Mesendoderm (in vitro differentiated cells): ENCODE data around the gene FMO1.

Experiments used
- DNase-seq: peaks from one replicate; pipeline ENCODE4 v3.0.0; 2013
- H2AK5ac ChIP-seq: 2 replicates; pipeline ENCODE4 v1.6.1; 2013; ENCODE audit warnings: low read length, inconsistent platforms
- H2BK120ac ChIP-seq: 2 replicates; pipeline ENCODE4 v1.6.1; 2013; ENCODE audit warnings: low read depth, mild to moderate bottlenecking, low read length, moderate library complexity, mixed read lengths
- H2BK15ac ChIP-seq: replicated peaks from 2 replicates; pipeline ENCODE4 v1.6.1; 2013; ENCODE audit warnings: low read depth, mild to moderate bottlenecking, moderate library complexity
- H2BK5ac ChIP-seq: 2 replicates; pipeline ENCODE4 v1.6.1; 2013; ENCODE audit warnings: low read length, inconsistent platforms
- H3K18ac ChIP-seq: 2 replicates; pipeline ENCODE4 v1.6.1; 2013; ENCODE audit warnings: mild to moderate bottlenecking, low read length, mixed read lengths
- H3K23ac ChIP-seq: one replicate; pipeline ENCODE4 v1.6.1; 2013; ENCODE audit warnings: low read length
- H3K27ac ChIP-seq: 2 replicates; pipeline ENCODE4 v1.5.1; 2013; ENCODE audit warnings: low read depth, mild to moderate bottlenecking, inconsistent platforms, low read length, moderate library complexity
- H3K27me3 ChIP-seq: 2 replicates; pipeline ENCODE4 v1.6.1; 2013; ENCODE audit warnings: low read length, control low read depth, mild to moderate bottlenecking, inconsistent platforms; ENCODE audit not compliant: insufficient read depth, poor library complexity
- H3K36me3 ChIP-seq: 2 replicates; pipeline ENCODE4 v1.6.1; 2013; ENCODE audit warnings: low read length, inconsistent platforms; ENCODE audit not compliant: control insufficient read depth, insufficient read depth
- H3K4ac ChIP-seq: one replicate; pipeline ENCODE4 v1.6.1; 2013; ENCODE audit warnings: low read depth, mild to moderate bottlenecking, low read length, moderate library complexity
- H3K4me1 ChIP-seq: 2 replicates; pipeline ENCODE4 v1.6.1; 2013; ENCODE audit warnings: low read depth, low read length, inconsistent platforms; ENCODE audit not compliant: control insufficient read depth
- H3K4me2 ChIP-seq: 2 replicates; pipeline ENCODE4 v1.6.1; 2013; ENCODE audit warnings: low read length
- H3K4me3 ChIP-seq: 2 replicates; pipeline ENCODE4 v1.5.1; 2013; ENCODE audit warnings: mild to moderate bottlenecking, low read length
- H3K56ac ChIP-seq: one replicate; pipeline ENCODE4 v1.6.1; 2013; ENCODE audit warnings: low read length
- H3K79me1 ChIP-seq: 2 replicates; pipeline ENCODE4 v1.6.1; 2013; ENCODE audit warnings: low read length, inconsistent platforms
- H3K79me2 ChIP-seq: 2 replicates; pipeline ENCODE4 v1.6.1; 2013; ENCODE audit warnings: mild to moderate bottlenecking, low read length; ENCODE audit not compliant: control insufficient read depth, insufficient read depth
- H3K9ac ChIP-seq: 2 replicates; pipeline ENCODE4 v1.6.1; 2013; ENCODE audit warnings: low read length, inconsistent platforms
- H4K5ac ChIP-seq: one replicate; pipeline ENCODE4 v1.6.1; 2013; ENCODE audit warnings: low read length
- H4K8ac ChIP-seq: one replicate; pipeline ENCODE4 v1.6.1; 2013; ENCODE audit warnings: low read depth, mild to moderate bottlenecking, control low read depth, low read length, moderate library complexity
- WGBS: extraction: QIAGEN DNeasy Blood & Tissue Kit; methylation state at CpG from one replicate; pipeline ENCODE4 v1.1.7; 2013; ENCODE audit warnings: low lambda C conversion rate, missing lambda C conversion rate; ENCODE audit not compliant: insufficient coverage; ENCODE audit errors: extremely low coverage; 5-methylcytosine and 5-hydroxymethylcytosine counted together

Gene FMO1

DNA sequence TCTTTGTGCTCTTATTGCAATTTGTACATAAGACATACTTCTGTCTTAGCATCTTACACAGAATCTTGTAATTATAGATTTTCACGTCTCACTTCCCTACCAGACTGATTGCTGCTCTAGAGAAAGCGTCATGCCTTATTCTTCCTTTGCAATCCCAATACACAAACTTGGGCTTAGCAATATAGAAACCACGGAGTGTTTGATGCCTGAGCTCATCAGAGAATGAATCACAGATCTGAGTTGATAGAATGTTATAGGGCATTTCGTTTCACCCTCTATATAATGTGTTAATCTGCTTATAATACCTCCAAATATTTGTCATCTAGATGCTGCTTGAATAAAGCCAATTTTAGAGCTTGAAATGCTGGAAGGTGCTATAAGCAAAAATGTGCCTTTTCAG is 6.6 kb downstream of the FMO1 start:
- no peaks in the 10 kb centered on the region for H3K79me1 ChIP-seq
- no peak overlapping the region for H3K18ac ChIP-seq
- H4K5ac ChIP-seq = no peak overlapping the region
- no peak overlapping the region for H3K4me2 ChIP-seq
- no peak overlapping the region for H3K4me3 ChIP-seq
- H2BK5ac ChIP-seq = no peak overlapping the region
- WGBS = no CpG with 5 or more reads among the region's 4 CpGs
- no peak overlapping the region for H2AK5ac ChIP-seq
- H3K4me1 ChIP-seq = peaks cover 3% of the 10 kb centered on the region
- H3K56ac ChIP-seq = no peak overlapping the region
- no peak overlapping the region for H4K8ac ChIP-seq
- H3K4ac ChIP-seq = no peak overlapping the region
- DNase-seq = no peak
- H3K36me3 ChIP-seq = no peaks in the 10 kb centered on the region
- H2BK15ac ChIP-seq = no peak overlapping the region
- no peaks in the 10 kb centered on the region for H3K79me2 ChIP-seq
- no peaks in the 10 kb centered on the region for H3K27me3 ChIP-seq
- H3K23ac ChIP-seq = no peak overlapping the region
- H2BK120ac ChIP-seq = no peak overlapping the region
- no peak overlapping the region for H3K27ac ChIP-seq
- no peak overlapping the region for H3K9ac ChIP-seq

- no peak overlapping the region for H3K4me3 ChIP-seq
- H2AK5ac ChIP-seq = no peak overlapping the region
- no peak overlapping the region for H3K23ac ChIP-seq
- no peaks in the 10 kb centered on the region for H3K36me3 ChIP-seq
- no peaks in the 10 kb centered on the region for H3K27me3 ChIP-seq
- H3K79me1 ChIP-seq = no peaks in the 10 kb centered on the region
- H2BK15ac ChIP-seq = no peak overlapping the region
- H3K4me1 ChIP-seq = peaks cover 3% of the 10 kb centered on the region
- H3K27ac ChIP-seq = no peak overlapping the region
- no peak for DNase-seq
- no CpG with 5 or more reads among the region's 8 CpGs for WGBS
- H2BK120ac ChIP-seq = no peak overlapping the region
- H3K4me2 ChIP-seq = no peak overlapping the region
- no peak overlapping the region for H4K8ac ChIP-seq
- H3K9ac ChIP-seq = no peak overlapping the region
- no peak overlapping the region for H4K5ac ChIP-seq
- no peak overlapping the region for H3K56ac ChIP-seq
- H3K18ac ChIP-seq = no peak overlapping the region
- H3K4ac ChIP-seq = no peak overlapping the region
- H2BK5ac ChIP-seq = no peak overlapping the region
- H3K79me2 ChIP-seq = no peaks in the 10 kb centered on the region
Observed at GRCh38 chr1:171256940-171257606, 8.8 kb downstream of the FMO1 start.

DNA sequence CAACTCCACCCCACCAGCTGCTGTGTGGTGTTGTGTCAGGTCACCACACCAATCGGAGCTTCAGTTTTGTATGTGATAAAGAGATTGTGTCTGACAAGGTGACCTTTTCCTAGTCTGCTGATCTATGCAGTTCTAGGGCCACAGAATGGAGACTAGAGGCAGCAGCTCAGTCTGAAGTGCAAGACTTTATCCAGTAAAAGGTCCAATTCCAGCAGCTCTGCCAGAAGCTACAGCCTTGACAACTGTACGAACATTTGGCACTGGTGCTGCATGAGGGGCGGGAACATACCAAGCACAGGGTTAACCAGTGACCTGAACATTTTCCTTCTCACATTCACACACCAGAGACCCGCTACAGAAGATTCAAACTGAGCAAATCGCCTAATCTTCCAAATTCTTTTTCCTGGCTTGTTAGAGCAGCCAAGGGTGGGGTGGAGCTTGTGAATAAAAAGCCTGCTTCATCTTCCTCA is 9.3 kb downstream of the FMO1 start:
- H4K5ac ChIP-seq = no peak overlapping the region
- H3K4ac ChIP-seq = no peak overlapping the region
- H2BK5ac ChIP-seq = no peak overlapping the region
- no peak overlapping the region for H3K27ac ChIP-seq
- no peak overlapping the region for H3K18ac ChIP-seq
- no peaks in the 10 kb centered on the region for H3K79me2 ChIP-seq
- H3K56ac ChIP-seq = no peak overlapping the region
- H3K4me3 ChIP-seq = no peak overlapping the region
- H3K36me3 ChIP-seq = no peaks in the 10 kb centered on the region
- H2BK15ac ChIP-seq = no peak overlapping the region
- no peak overlapping the region for H2BK120ac ChIP-seq
- H2AK5ac ChIP-seq = no peak overlapping the region
- no peaks in the 10 kb centered on the region for H3K27me3 ChIP-seq
- no CpG with 5 or more reads among the region's 5 CpGs for WGBS
- H4K8ac ChIP-seq = no peak overlapping the region
- no peak for DNase-seq
- no peak overlapping the region for H3K23ac ChIP-seq
- H3K4me1 ChIP-seq = peaks cover 3% of the 10 kb centered on the region
- H3K4me2 ChIP-seq = no peak overlapping the region
- H3K79me1 ChIP-seq = no peaks in the 10 kb centered on the region
- no peak overlapping the region for H3K9ac ChIP-seq

- no peak overlapping the region for H2BK5ac ChIP-seq
- no peak overlapping the region for H2BK120ac ChIP-seq
- H2BK15ac ChIP-seq = no peak overlapping the region
- no peak overlapping the region for H3K56ac ChIP-seq
- H3K27me3 ChIP-seq = no peaks in the 10 kb centered on the region
- no peak overlapping the region for H3K4ac ChIP-seq
- H3K4me3 ChIP-seq = no peak overlapping the region
- no peak overlapping the region for H3K18ac ChIP-seq
- WGBS = no CpG with 5 or more reads among the region's 3 CpGs
- H3K9ac ChIP-seq = no peak overlapping the region
- H3K23ac ChIP-seq = no peak overlapping the region
- H3K79me1 ChIP-seq = no peaks in the 10 kb centered on the region
- peaks cover 3% of the 10 kb centered on the region for H3K4me1 ChIP-seq
- no peak overlapping the region for H3K4me2 ChIP-seq
- no peaks in the 10 kb centered on the region for H3K36me3 ChIP-seq
- no peak overlapping the region for H4K8ac ChIP-seq
- H3K27ac ChIP-seq = no peak overlapping the region
- no peak for DNase-seq
- H2AK5ac ChIP-seq = no peak overlapping the region
- no peaks in the 10 kb centered on the region for H3K79me2 ChIP-seq
- no peak overlapping the region for H4K5ac ChIP-seq
Observed at GRCh38 chr1:171258429-171258828, 10.1 kb downstream of the FMO1 start.

DNA sequence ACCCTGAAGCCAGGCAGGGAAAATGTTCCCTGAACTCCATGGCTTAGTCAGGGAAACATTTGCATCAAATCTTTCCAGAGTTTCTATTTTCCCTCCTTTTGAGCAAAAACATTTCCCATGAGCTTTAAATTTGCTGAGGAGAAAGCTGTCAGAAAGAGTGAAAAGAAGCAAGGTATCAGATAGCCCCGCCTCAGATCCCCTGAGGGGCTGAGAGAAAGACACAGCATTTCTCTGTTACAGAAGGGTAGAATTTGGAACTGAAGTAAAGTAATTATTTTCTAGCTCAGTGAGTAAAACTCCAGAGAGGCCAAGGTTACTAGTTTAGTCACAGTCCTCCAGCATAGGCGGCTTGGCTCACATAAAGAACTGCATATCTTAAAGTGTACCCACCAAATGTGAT is 10.6 kb downstream of the FMO1 start:
- no peaks in the 10 kb centered on the region for H3K27me3 ChIP-seq
- no peak overlapping the region for H3K18ac ChIP-seq
- no peak overlapping the region for H2BK5ac ChIP-seq
- no CpG with 5 or more reads among the region's 2 CpGs for WGBS
- no peak overlapping the region for H4K5ac ChIP-seq
- no peaks in the 10 kb centered on the region for H3K79me2 ChIP-seq
- no peak overlapping the region for H4K8ac ChIP-seq
- no peak overlapping the region for H3K27ac ChIP-seq
- no peak for DNase-seq
- H3K79me1 ChIP-seq = no peaks in the 10 kb centered on the region
- no peak overlapping the region for H2AK5ac ChIP-seq
- no peak overlapping the region for H3K9ac ChIP-seq
- no peak overlapping the region for H3K4ac ChIP-seq
- H2BK15ac ChIP-seq = no peak overlapping the region
- H3K23ac ChIP-seq = no peak overlapping the region
- no peak overlapping the region for H2BK120ac ChIP-seq
- no peak overlapping the region for H3K4me3 ChIP-seq
- no peaks in the 10 kb centered on the region for H3K36me3 ChIP-seq
- peaks cover 3% of the 10 kb centered on the region for H3K4me1 ChIP-seq
- no peak overlapping the region for H3K56ac ChIP-seq
- no peak overlapping the region for H3K4me2 ChIP-seq

DNA sequence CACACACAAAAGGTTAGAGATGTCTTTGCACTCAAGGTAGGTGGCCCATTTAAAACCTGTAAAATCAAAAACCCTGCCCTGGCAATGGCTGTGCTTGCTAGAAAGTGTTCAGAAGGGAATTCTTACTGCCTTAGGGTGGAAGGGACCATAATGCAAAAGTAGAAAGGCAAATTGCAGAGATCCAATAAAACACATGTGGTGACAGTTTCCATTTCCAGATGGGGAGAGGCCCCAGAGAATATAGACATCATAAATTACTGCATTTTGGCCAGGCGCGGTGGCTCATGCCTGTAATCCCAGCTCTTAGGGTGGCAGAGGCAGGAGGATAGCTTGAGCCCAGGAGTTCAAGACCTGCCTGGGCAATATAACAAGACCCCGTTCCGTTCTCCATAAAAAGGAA is 13.0 kb downstream of the FMO1 start:
- H2BK15ac ChIP-seq = no peak overlapping the region
- WGBS = no CpG with 5 or more reads among the region's 4 CpGs
- no peak overlapping the region for H2AK5ac ChIP-seq
- H3K4me1 ChIP-seq = peaks cover 3% of the 10 kb centered on the region
- no peaks in the 10 kb centered on the region for H3K79me2 ChIP-seq
- H3K23ac ChIP-seq = no peak overlapping the region
- no peak overlapping the region for H2BK5ac ChIP-seq
- no peak overlapping the region for H3K56ac ChIP-seq
- H3K4me3 ChIP-seq = no peak overlapping the region
- no peak overlapping the region for H3K27ac ChIP-seq
- no peak overlapping the region for H3K9ac ChIP-seq
- H4K5ac ChIP-seq = no peak overlapping the region
- H3K27me3 ChIP-seq = no peaks in the 10 kb centered on the region
- DNase-seq = no peak
- no peak overlapping the region for H3K18ac ChIP-seq
- H3K36me3 ChIP-seq = no peaks in the 10 kb centered on the region
- no peak overlapping the region for H4K8ac ChIP-seq
- no peak overlapping the region for H2BK120ac ChIP-seq
- no peak overlapping the region for H3K4ac ChIP-seq
- H3K79me1 ChIP-seq = no peaks in the 10 kb centered on the region
- H3K4me2 ChIP-seq = no peak overlapping the region
